ENCODE results near the gene TSPO.

TSPO gene

GRCh38 chr22:43210631-43211515, 59.5 kb downstream of the TSPO start:
- H3K27ac Mint-ChIP-seq = no peak overlapping the region
- no peaks in the 10 kb centered on the region for H3K9me3 Mint-ChIP-seq

DNA sequence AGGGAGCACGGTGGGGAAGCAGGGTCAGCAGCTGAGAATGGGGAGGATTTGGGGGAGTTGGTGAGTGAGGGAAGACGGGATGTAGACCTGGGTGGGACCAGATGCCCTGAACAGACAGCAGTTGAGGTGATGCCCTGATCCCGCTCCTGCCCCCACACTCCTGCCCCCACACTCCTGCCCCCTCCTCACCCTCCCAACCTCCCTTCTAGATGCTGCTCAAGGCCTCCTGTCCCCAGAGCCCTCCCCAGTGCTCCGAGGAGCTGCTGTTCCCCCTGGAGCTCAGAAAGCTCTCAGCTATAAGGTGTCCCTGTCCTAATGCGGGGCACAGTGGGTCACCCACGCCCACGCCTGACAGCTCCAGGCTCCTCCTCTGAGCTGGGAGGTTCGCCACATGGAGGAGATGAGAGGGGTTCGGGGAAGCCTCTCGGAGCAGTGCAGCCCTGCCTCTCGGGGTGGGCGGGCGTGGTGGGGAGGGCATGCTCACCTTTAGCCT, 60.6 kb downstream of the TSPO start:
- Mint-ChIP-seq H3K36me3 (ENCODE audit: low read depth) (no peaks in the 10 kb centered on the region), H3K4me1 (ENCODE audit: low read depth) (no peaks in the 10 kb centered on the region), H3K9me3 (no peaks in the 10 kb centered on the region), H3K4me3 (no peak overlapping the region), H3K27ac (no peak overlapping the region), H3K27me3 (no peaks in the 10 kb centered on the region)
- intact Hi-C loops (cut with micrococcal nuclease) = no loop called here

More at GRCh38 chr22:43210631-43211515, 59.5 kb downstream of the TSPO start:
- Mint-ChIP-seq H3K27me3 (peaks cover 8% of the 10 kb centered on the region), H3K36me3 (ENCODE audit: low read depth) (no peaks in the 10 kb centered on the region), H3K4me3 (no peak overlapping the region), H3K4me1 (ENCODE audit: low read depth) (peaks cover 9% of the 10 kb centered on the region)
- intact Hi-C loops (cut with micrococcal nuclease) = no loop called here

DNA sequence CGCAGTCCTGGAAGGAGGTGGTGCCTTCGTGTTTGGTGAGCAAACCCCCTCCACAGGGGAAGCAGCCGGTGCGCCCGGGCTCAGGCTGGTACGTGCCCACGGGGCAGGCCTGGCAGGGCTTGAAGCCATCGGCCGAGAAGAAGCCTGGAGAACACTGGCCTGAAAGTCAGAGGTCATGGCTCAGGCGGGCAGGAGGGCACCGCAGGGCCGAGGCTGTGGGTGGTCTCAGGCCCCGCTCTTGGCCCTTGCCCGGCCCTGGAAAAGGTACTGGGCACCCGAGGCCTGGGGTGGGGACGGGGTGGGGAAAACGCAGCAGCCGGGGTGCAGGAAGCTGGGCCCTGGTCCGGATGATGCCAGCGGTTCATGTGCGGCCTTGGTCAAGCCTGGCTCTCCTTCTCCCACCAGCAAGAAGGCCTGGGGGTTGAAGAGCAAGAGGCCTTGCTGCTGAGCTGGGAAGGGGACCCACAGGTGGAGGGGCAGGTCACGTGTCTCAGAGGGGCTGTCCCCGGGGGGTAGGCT, 61.1 kb downstream of the TSPO start:
- H3K27me3 Mint-ChIP-seq = no peaks in the 10 kb centered on the region
- H3K9me3 Mint-ChIP-seq = no peaks in the 10 kb centered on the region
- H3K4me1 Mint-ChIP-seq (ENCODE audit: low read depth) = no peaks in the 10 kb centered on the region
- intact Hi-C loops (cut with micrococcal nuclease) = no loop called here
- H3K36me3 Mint-ChIP-seq (ENCODE audit: low read depth) = no peaks in the 10 kb centered on the region
- H3K4me3 Mint-ChIP-seq = no peak overlapping the region
- H3K27ac Mint-ChIP-seq = no peak overlapping the region
